Measurements from ENCODE around the gene PIP4K2C.
"Not testable (repeated sequence)": the region's sequence is repeated elsewhere in the genome, so short reads cannot be mapped to it uniquely, and the experiment has no call there.

The PIP4K2C gene

GRCh38 chr12:57611108-57611826 lies 20.3 kb downstream of the PIP4K2C start, which contains the start of gene ARHGEF25:
ARHGEF25 (plus strand) TSS chr12:57611435; CDS start chr12:57611895, 460 bp downstream.
- no peak for DNase-seq

DNA sequence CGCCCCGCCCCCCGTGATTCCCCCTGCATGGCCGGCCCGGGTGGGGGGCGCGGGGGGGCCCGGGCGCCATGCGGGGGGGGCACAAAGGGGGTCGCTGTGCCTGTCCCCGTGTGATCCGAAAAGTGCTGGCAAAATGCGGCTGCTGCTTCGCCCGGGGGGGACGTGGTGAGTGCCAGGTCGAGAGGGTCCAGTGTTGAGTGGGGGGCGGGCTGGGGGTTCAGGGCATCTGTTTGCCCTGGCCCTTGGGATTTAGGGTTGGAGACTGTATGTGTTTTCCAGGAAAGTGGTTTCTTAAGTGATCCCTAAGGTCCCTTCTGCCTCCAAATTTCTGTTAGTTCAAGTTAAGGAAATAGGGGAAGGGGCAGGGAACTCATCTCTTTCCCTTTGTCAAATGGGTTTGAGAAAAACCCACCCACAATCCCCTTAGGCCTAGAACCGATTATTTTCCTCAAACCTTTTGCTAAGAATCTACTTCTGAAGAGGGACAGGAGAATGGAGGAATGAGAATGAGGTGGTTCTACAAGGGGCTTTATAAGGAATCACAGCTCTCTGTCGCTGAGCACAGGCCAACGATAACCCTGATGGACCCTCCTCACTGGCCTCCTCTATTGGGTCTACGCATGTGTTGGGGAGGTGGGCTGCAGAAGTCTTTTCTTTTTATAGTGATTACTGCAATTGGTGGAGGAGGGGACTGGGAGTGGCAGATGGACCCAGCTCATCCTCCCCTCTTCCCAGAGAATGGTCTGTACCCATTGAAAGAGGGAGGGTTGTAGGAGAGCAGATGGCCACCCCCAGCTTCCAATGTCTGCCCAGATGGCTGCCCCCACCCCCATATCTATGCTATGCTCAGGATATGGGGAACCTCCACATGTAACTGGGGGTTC lies 21.1 kb downstream of the PIP4K2C start:
- no peak for DNase-seq

DNA sequence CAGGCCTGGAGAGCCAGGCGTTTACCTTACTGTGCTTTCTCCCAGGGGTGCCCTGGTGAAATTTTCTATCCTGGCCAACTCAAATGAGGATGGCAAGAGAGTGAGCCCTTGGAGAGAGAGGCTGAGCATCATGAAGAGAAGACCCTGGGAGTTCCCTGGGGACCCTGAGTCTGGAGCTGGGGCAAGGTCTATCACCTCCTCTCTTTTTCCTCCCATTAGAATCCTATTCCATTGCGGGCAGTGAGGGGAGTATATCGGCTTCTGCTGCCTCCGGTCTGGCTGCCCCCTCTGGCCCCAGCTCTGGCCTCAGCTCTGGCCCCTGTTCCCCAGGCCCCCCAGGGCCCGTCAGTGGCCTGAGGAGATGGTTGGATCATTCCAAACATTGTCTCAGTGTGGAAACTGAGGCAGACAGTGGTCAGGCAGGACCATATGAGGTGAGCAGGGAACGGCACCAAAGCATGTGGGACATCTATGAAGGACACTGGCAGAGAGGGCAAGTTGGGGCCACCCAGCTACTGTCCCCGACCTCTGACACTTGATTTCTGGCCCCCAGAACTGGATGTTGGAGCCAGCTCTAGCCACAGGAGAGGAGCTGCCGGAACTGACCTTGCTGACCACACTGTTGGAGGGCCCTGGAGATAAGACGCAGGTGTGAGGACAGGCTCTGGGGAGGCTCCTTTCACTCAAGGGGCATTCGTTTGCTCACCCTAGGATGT lies 21.9 kb downstream of the PIP4K2C start:
- DNase-seq: no peak

GRCh38 chr12:57613427-57614109 lies 22.6 kb downstream of the PIP4K2C start:
- no peak for DNase-seq

- no peak for DNase-seq
Observed at GRCh38 chr12:57614178-57614947, 23.4 kb downstream of the PIP4K2C start.

DNA sequence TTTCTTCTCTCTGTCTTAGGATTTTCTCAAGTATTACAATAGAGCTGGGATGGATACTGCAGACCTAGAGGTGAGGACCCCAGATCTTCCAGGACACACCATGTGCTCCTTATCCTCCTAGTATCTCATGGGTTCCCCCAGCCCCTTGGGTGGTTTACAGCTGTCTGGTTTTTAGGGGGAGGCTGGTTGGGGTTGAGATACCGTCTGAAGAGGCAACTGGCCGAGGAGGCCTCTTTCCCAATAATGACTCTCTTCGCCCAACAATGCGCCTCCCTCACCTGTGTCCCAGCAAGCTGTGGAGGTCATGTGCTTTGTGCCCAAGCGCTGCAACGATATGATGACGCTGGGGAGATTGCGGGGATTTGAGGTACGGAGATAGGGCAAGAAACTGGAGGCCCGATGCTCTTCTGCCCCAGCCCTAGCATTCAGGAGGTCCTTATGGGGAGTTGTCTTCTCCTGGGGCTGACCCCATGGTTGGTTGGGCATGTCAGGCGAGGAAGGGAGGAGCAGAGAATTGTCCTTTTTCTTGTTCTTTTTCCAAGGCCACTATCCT lies 24.0 kb downstream of the PIP4K2C start:
- no peak for DNase-seq

- DNase-seq: no peak
Observed at GRCh38 chr12:57615637-57616036, 24.6 kb downstream of the PIP4K2C start.

- DNase-seq: no peak
Observed at GRCh38 chr12:57616383-57617101, 25.6 kb downstream of the PIP4K2C start.

DNA sequence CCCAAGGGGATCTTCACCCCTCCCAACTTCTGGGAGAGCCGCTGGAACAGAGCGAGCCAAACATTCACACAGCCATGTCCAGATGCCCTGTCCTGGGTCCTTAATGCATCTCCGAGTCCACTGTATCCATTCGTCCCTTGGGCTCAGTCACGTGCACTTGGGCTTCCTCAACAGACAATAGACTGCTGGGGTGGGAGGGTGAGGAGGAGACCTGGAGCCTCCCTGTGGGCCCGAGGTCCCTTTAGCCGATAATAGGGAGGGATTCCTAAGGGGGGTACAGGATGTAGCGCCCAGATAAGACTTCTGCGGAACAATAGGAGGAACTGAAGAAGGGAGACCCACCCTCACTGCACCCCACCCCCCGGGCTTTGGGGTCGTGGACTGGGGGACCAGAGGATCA lies 26.9 kb downstream of the PIP4K2C start:
- DNase-seq: no peak

- DNase-seq: not testable (repeated sequence)
Observed at GRCh38 chr12:57618431-57618830, 27.4 kb downstream of the PIP4K2C start.

- DNase-seq: no peak
Observed at GRCh38 chr12:57618966-57619433, 28.0 kb downstream of the PIP4K2C start.

DNA sequence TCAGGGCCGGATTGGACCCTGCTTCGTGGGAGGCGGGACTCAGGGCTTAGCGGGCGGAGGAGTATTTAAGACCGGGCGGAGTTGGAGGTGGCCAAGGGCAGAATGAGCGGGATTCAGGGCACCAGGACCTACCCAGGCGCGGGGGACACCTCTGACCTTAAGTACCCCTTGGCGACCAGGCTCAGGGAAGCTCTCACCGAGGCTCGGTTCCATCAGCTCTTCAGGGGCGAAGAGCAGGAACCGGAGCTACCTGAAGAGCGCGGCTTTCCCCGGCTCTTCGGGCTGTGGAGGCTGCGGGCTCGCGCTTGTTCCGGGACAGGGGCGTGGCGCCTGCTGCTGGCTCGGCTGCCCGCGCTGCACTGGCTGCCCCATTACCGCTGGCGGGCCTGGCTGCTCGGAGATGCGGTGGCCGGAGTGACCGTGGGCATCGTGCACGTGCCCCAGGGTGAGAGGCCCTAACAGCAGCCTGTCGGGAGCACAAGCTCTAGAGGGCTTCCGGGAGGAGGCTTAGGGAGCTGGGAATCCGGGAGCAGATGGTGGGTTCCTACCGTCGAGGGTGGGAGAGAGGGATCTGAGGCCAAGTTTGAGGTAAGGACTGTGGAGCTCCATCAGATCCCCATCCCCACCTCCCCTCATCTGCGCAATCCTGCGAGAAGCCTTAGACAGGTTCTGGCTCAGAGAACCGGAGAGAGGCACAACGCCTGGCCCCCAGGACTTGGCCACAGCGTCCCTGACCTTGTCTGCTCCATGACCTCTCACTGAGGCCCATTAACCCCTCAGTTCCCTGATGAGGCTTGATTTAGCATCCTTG lies 28.6 kb downstream of the PIP4K2C start:
- DNase-seq: no peak

DNA sequence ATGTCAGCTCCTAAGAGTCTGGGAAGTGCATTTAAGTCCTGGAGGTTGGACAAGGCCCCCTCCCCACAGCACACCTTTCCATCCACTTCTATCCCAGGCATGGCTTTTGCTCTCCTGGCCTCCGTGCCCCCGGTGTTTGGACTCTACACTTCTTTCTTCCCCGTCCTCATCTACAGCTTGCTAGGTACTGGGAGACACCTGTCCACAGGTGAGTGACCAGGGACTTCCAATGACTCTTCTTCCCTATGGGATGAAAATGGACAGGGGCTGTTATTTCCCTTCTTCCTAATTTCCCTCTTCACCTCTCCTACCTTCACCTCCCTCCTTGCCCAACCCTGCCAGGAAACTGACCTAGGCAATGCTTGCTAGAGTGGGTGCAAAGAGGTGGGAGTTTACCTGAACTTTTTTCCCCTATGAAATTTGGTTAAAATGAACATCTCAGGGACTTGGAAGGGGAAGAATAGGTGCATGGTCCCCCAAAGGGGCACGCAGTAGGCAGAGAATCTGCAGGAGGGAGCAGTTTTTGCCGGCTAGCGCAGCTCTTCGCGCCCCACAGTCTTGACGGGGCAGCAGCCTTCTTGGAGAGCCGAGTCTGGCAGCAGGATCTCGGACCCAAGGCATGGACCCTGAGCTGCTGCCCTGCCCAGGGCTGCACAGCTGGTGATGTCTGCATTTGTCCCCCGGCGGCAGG lies 29.4 kb downstream of the PIP4K2C start:
- no peak for DNase-seq

GRCh38 chr12:57620936-57621496 lies 30.0 kb downstream of the PIP4K2C start:
- DNase-seq: no peak

DNA sequence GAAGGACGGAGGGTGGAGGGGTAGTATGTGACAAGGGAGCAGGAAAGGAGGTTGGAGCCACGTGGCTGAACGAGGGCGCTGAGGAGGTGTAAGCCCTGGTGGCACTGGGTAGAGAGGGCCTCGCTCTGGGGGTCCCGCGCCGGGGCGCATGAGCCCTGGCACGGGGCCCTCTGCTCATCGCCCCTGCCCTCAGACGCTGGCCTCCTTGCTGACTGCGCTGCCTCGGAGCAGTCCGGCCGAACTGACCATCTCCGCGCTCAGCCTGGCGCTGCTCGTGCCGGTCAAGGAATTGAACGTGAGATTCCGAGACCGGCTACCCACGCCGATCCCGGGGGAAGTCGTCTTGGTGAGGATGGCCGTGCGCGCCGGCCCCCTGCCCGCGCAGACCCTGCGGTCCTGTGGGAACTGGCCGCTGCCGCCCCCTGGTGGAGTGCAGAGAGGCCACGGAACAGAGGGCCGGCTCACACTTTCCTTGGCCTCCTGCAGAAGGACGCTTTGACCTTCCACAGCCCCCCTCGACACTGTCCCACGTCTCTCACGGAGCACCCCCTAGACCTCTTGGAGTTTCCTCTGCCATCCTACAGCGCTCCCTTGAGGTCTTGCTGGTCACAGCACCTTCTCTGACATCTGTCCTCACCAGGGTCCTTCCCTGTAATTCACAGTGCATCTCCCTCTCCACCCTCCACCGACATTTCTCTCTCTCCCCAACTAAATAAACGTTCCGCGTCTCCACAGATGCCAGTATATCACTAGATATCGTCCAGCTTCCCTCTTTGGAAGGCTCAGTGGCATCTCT lies 30.7 kb downstream of the PIP4K2C start:
- no peak for DNase-seq

GRCh38 chr12:57622293-57623245 lies 31.6 kb downstream of the PIP4K2C start:
- no peak for DNase-seq

DNA sequence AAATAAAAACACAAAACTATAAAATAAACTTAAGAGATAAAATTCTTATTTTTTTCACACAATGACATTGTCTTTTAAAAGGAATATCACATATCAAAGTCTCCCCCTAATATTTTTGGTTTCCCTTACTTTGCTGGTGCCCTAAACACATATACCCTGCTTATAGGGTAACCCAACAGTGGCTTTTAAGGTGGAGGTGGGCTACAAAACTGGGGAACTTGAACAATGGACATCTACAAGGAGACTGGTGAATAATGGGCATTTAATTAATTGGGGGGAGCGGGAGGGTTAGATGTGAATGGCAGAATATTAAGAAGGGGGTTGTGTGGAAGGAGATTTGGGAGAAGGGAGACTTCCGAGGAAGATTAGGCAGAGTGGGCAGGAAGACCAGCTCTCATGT lies 32.4 kb downstream of the PIP4K2C start:
- DNase-seq: no peak

Data from NCI-H2029 (cell line).